ENCODE data around the gene COMMD1.

- TF ChIP-seq POLR2AphosphoS5 (IDR thresholded peaks at IDR 0.05; ENCODE audit: low read depth, low read length): no peak
- no peak for TF ChIP-seq REST (IDR thresholded peaks at IDR 0.05; ENCODE audit: insufficient read depth in 1 of 2, low read depth in 2 of 2, low read length in 2 of 2)
- no peak for TF ChIP-seq FOXP2 (optimal IDR thresholded peaks at IDR 0.05; ENCODE audit: borderline replicate concordance, extremely low read depth, extremely low read length, insufficient read depth)
- TF ChIP-seq SIN3A (IDR thresholded peaks at IDR 0.05; ENCODE audit: borderline replicate concordance, insufficient read depth, low read length): no peak
- TF ChIP-seq TAF1 (IDR thresholded peaks at IDR 0.05; ENCODE audit: borderline replicate concordance, insufficient read depth, low read length): no peak
Observed at GRCh38 chr2:61876400-61876799, 29.1 kb upstream of the COMMD1 start.
